BLaER1 (cell line): ENCODE measurements around the gene ACSM6.
"Not testable (repeated sequence)": the region's sequence is repeated elsewhere in the genome, so short reads cannot be mapped to it uniquely, and the experiment has no call there.

Experiments
- H3K27ac ChIP-seq: shearing (Covaris generic); formaldehyde crosslinking; 2 replicates; pipeline ENCODE4 v1.8.1; 2022
- H3K27me3 ChIP-seq: shearing (Covaris generic); formaldehyde crosslinking; 2 replicates; pipeline ENCODE4 v1.8.1; 2022
- H3K36me3 ChIP-seq: shearing (Covaris generic); formaldehyde crosslinking; 2 replicates; pipeline ENCODE4 v1.8.1; 2022
- H3K4me1 ChIP-seq: shearing (Covaris generic); formaldehyde crosslinking; 2 replicates; pipeline ENCODE4 v1.8.1; 2022
- H3K4me2 ChIP-seq: shearing (Covaris generic); formaldehyde crosslinking; 2 replicates; pipeline ENCODE4 v1.8.1; 2022
- H3K4me3 ChIP-seq: shearing (Covaris generic); formaldehyde crosslinking; 2 replicates; pipeline ENCODE4 v1.8.1; 2022
- H3K9ac ChIP-seq: shearing (Covaris generic); formaldehyde crosslinking; 2 replicates; pipeline ENCODE4 v1.8.1; 2022
- H3K9me3 ChIP-seq: shearing (Covaris generic); formaldehyde crosslinking; 2 replicates; pipeline ENCODE4 v1.8.1; 2022
- H4K20me1 ChIP-seq: shearing (Covaris generic); formaldehyde crosslinking; 2 replicates; pipeline ENCODE4 v1.8.1; 2022
- Cebpa-rat ChIP-seq: shearing (Covaris generic); IDR thresholded peaks from 2 replicates; pipeline ENCODE4 v1.8.1; 2022

Gene ACSM6

GRCh38 chr10:95211606-95212279, 17.7 kb downstream of the ACSM6 start:
- Histone ChIP-seq H3K9ac (no peak overlapping the region), H3K4me2 (no peak overlapping the region), H4K20me1 (no peaks in the 10 kb centered on the region), H3K4me3 (no peak overlapping the region), H3K9me3 (no peaks in the 10 kb centered on the region), H3K27ac (no peak overlapping the region), H3K4me1 (no peaks in the 10 kb centered on the region), H3K27me3 (no peaks in the 10 kb centered on the region), H3K36me3 (no peaks in the 10 kb centered on the region)
- no peak for TF ChIP-seq Cebpa-rat

- no peak overlapping the region for H3K9ac ChIP-seq
- no peaks in the 10 kb centered on the region for H3K4me1 ChIP-seq
- no peak overlapping the region for H3K4me3 ChIP-seq
- no peaks in the 10 kb centered on the region for H3K27me3 ChIP-seq
- peaks cover 9% of the 10 kb centered on the region; the same call in 1 of the 2 replicates for H3K9me3 ChIP-seq
- H3K4me2 ChIP-seq = no peak overlapping the region
- H3K36me3 ChIP-seq = no peaks in the 10 kb centered on the region
- no peak for TF ChIP-seq Cebpa-rat
- no peaks in the 10 kb centered on the region for H4K20me1 ChIP-seq
- H3K27ac ChIP-seq = no peak overlapping the region
Observed at GRCh38 chr10:95214369-95214768, 20.3 kb downstream of the ACSM6 start.

- no peak overlapping the region for H3K4me3 ChIP-seq
- peaks cover 12% of the 10 kb centered on the region; the same call in 1 of the 2 replicates for H3K9me3 ChIP-seq
- no peak overlapping the region for H3K27ac ChIP-seq
- H3K9ac ChIP-seq = no peak overlapping the region
- no peak for TF ChIP-seq Cebpa-rat
- H3K4me2 ChIP-seq = no peak overlapping the region
- H3K36me3 ChIP-seq = no peaks in the 10 kb centered on the region
- H3K27me3 ChIP-seq = no peaks in the 10 kb centered on the region
- no peaks in the 10 kb centered on the region for H3K4me1 ChIP-seq
- H4K20me1 ChIP-seq = no peaks in the 10 kb centered on the region
Observed at GRCh38 chr10:95214793-95215192, 20.8 kb downstream of the ACSM6 start.

GRCh38 chr10:95217476-95217875, 23.4 kb downstream of the ACSM6 start:
- no peaks in the 10 kb centered on the region for H3K27me3 ChIP-seq
- peaks cover 12% of the 10 kb centered on the region; the same call in 1 of the 2 replicates for H3K9me3 ChIP-seq

GRCh38 chr10:95220539-95220938, 26.5 kb downstream of the ACSM6 start:
- Histone ChIP-seq H3K9me3 (peaks cover 12% of the 10 kb centered on the region; the same call in 1 of the 2 replicates), H3K4me1 (no peaks in the 10 kb centered on the region), H3K4me2 (no peak overlapping the region), H3K36me3 (no peaks in the 10 kb centered on the region), H4K20me1 (no peaks in the 10 kb centered on the region), H3K4me3 (no peak overlapping the region), H3K27me3 (no peaks in the 10 kb centered on the region), H3K27ac (no peak overlapping the region), H3K9ac (no peak overlapping the region)
- no peak for TF ChIP-seq Cebpa-rat

More at GRCh38 chr10:95217476-95217875, 23.4 kb downstream of the ACSM6 start:
- H4K20me1 ChIP-seq = no peaks in the 10 kb centered on the region
- H3K4me2 ChIP-seq = no peak overlapping the region
- no peaks in the 10 kb centered on the region for H3K4me1 ChIP-seq
- no peak overlapping the region for H3K27ac ChIP-seq
- H3K9ac ChIP-seq = no peak overlapping the region
- no peak for TF ChIP-seq Cebpa-rat
- H3K36me3 ChIP-seq = no peaks in the 10 kb centered on the region
- no peak overlapping the region for H3K4me3 ChIP-seq

GRCh38 chr10:95221124-95221523, 27.1 kb downstream of the ACSM6 start:
- Histone ChIP-seq H3K36me3 (no peaks in the 10 kb centered on the region), H3K4me1 (no peaks in the 10 kb centered on the region), H3K27ac (no peak overlapping the region), H3K9me3 (peaks cover 12% of the 10 kb centered on the region; the same call in 1 of the 2 replicates), H3K27me3 (no peaks in the 10 kb centered on the region), H3K4me3 (no peak overlapping the region), H3K4me2 (no peak overlapping the region), H3K9ac (no peak overlapping the region), H4K20me1 (no peaks in the 10 kb centered on the region)
- no peak for TF ChIP-seq Cebpa-rat

- H3K4me2 ChIP-seq = no peak overlapping the region
- no peaks in the 10 kb centered on the region for H3K9me3 ChIP-seq
- no peaks in the 10 kb centered on the region for H3K4me1 ChIP-seq
- H3K9ac ChIP-seq = no peak overlapping the region
- H3K36me3 ChIP-seq = no peaks in the 10 kb centered on the region
- H3K27me3 ChIP-seq = no peaks in the 10 kb centered on the region
- no peaks in the 10 kb centered on the region for H4K20me1 ChIP-seq
- H3K27ac ChIP-seq = no peak overlapping the region
- TF ChIP-seq Cebpa-rat = no peak
- no peak overlapping the region for H3K4me3 ChIP-seq
Observed at GRCh38 chr10:95225136-95225535, 31.1 kb downstream of the ACSM6 start.

GRCh38 chr10:95228934-95229723, 35.1 kb downstream of the ACSM6 start:
- not testable (repeated sequence) for H3K9ac ChIP-seq, H3K9me3 ChIP-seq, H4K20me1 ChIP-seq, H3K4me1 ChIP-seq, H3K27ac ChIP-seq, H3K4me3 ChIP-seq, H3K27me3 ChIP-seq, H3K4me2 ChIP-seq
- peaks cover 23% of the 10 kb centered on the region for H3K36me3 ChIP-seq

- H4K20me1 ChIP-seq = no peaks in the 10 kb centered on the region
- no peak overlapping the region for H3K27ac ChIP-seq
- peaks cover 31% of the 10 kb centered on the region for H3K36me3 ChIP-seq
- TF ChIP-seq Cebpa-rat = no peak
- H3K9ac ChIP-seq = no peak overlapping the region
- no peak overlapping the region for H3K4me3 ChIP-seq
- H3K9me3 ChIP-seq = peaks cover 6% of the 10 kb centered on the region; the same call in 1 of the 2 replicates
- H3K4me2 ChIP-seq = peak overlapping the region; percentile 35; the same call in 1 of the 2 replicates
- H3K27me3 ChIP-seq = no peaks in the 10 kb centered on the region
- H3K4me1 ChIP-seq = peaks cover 10% of the 10 kb centered on the region; the same call in 1 of the 2 replicates
Observed at GRCh38 chr10:95229724-95230627, 35.9 kb downstream of the ACSM6 start.

GRCh38 chr10:95230677-95231586, 36.9 kb downstream of the ACSM6 start:
- peak overlapping the region; percentile 35 for H3K4me2 ChIP-seq
- H3K4me3 ChIP-seq = peak overlapping the region; percentile 49
- H3K27ac ChIP-seq = peak overlapping the region; percentile 21
- H3K27me3 ChIP-seq, H3K9ac ChIP-seq, H4K20me1 ChIP-seq, H3K9me3 ChIP-seq: not testable (repeated sequence)
- H3K36me3 ChIP-seq = peaks cover 39% of the 10 kb centered on the region
- peaks cover 18% of the 10 kb centered on the region; the same call in 1 of the 2 replicates for H3K4me1 ChIP-seq
